CD1c-positive myeloid dendritic cell (primary cell): ENCODE results near the gene SLC38A10.
A peak's percentile ranks its signal among the peaks of the same experiment; 100 is the strongest.

Experiments used
- DNase-seq: peaks from one replicate; pipeline ENCODE4 v3.0.0-alpha.2; 2016; ENCODE audit errors: extremely low spot score

SLC38A10 gene

DNA sequence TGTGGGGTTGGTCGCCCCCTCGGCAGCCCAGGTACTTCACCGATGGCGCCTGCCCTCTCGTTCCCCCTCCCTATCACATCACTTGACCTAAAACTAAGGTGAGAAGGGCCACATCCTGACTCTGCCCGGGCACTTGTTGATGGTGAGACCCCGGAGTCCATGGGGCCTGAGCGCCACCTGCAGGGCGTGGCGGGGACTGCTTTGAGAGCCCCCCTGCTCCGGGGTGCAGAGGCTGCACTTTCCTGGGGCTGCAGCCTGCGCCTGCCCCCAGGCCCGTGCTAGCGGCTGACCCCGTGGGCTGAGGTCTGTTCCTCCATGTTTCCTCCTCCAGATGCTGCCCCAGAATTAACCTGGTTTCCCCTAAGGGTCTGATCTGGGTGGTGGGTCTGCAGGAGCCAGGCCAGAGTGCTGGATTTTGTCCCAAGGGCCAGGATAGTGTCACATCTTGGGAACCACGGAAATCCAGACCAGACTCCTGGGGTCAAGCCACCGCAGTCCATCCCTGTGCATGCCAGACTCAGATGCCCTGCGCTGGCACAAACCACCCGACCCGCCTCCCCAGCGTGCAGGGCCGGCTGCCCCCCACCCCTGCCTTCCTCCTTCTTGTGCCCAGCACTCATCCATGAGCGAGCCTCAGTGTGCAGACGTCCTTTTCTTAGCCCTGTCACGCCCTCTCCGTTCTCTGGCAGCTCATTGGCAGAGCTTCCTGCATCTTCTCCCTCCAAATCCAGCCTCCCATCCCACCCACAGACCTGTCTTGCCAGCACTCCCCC lies 53.3 kb downstream of the SLC38A10 start:
- peak; percentile 64 for DNase-seq

DNA sequence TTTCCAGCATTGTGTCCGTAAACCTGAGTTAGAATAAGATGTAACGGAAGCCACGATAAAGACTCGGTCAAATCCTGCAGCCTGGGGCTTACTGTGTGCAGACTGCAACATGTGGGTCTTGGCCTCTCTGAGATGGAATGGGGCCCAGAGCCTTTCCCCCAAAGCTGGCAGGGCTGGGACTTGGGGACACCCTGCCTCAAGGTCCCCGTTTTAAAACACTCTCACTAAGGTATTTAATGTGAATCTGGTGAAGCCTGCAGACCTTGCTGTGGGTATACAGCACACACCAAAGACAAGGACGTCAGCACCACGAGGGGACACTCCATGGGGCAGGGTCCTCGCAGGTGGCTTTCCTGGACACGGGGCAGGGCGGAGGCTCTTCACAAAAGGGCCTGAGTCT lies 53.9 kb downstream of the SLC38A10 start:
- no peak for DNase-seq

DNA sequence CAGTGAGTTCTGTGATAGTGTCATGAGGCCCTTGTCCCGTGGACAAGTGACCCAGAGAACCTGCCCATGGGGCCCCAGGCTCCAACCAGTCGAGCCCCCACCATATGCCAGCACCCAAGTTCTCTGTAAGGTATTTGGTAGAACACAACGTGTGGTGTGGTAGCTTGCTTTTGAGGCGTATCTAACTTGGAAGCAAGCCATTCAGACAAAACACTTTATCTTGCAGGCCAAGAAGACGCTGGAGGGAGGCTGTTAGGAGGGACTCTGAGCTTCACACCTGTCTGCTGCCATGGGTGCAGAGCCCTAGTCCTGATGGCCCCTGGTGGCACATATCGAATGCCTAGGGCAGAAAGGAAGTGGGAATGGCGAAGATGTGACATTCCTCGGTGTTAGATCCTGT lies 54.3 kb downstream of the SLC38A10 start:
- no peak for DNase-seq

DNA sequence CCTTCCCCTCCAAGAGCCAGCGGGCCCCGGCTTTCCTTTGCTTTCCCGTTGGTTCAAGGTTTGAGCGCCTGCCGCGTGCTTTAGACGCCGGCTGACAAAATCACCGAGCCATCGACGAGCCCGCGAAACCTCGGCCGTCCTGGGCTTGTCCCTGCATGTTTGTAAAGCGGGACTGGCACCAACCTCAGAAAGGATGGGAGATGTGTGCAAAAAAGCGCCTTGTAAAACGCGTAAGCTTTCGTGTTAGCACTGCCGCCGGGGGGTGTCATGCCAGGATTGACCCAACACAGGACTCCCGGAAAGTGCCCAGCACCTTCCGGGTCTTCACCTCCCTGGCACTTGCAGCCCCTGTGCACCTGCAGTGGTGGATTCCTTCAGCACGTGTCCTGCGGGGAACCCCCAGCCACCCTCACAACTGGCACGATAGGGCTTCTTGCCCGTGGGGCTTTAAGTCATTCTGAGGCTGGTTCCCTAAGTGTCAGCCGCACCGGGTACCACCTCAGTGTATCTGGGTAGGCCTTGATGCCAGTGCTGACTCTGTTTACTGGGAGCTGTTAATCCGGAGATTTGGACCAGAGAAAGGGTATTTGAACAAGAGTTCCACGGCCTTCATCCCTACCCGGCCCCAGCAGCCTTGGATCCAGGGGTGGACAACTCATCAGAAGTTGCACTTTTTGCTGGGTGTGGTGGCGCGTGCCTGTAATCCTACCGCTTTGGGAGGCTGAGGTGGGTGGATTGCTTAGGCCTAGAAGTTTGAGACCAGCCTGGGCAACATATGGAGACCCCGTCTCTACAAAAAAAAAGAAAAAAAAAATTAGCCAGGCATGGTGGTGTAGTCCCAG lies 55.2 kb downstream of the SLC38A10 start:
- no peak for DNase-seq

DNA sequence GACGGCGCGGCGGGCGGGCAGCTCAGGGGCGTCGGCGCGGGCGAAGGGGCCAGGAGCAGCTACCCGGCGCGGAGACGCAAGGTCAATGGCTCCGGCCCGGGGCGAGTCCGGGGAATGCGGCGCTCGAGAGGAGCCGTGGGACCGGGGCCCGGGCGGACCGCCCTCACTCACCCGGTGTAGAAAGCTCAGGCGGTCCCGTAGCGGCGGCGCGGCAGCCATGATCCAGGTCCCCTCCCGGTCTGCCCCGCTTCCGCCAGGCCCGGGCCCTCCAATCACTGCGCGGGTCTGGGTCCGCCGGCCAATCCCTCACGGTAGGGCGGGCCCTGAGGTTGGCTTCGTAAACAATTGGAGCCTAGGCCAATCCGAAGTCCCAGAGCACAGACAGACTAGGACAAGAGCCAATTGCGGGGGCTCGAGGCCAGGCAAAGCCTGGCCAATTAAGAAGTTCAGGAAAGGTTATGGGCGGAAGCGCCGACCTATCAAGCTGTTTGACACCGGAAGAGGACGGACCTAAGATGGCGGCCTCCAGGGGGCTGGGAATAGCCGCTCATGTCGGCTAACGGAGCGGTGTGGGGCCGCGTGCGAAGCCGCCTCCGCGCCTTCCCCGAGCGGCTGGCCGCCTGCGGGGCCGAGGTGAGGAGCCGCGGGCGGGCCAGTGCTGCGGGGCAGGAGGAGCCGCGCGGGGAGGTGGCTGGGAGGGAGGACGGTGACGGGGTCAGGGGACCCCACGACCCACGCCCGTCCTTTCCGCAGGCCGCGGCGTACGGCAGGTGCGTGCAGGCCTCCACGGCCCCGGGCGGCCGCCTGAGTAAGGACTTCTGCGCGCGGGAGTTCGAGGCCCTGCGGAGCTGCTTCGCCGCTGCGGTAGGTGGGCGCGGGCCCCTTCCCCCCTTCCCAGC lies 56.0 kb downstream of the SLC38A10 start, which contains the start of the genes NDUFAF8 and TEPSIN:
TSS of gene NDUFAF8 (plus strand) at position 504 of the 899 bp plus-strand sequence. CDS start at position 550, 46 bp downstream.
TSS of gene TEPSIN (minus strand) at position 241 of the 899 bp plus-strand sequence. CDS start at position 219, 22 bp downstream.
- DNase-seq: peak; percentile 99

DNA sequence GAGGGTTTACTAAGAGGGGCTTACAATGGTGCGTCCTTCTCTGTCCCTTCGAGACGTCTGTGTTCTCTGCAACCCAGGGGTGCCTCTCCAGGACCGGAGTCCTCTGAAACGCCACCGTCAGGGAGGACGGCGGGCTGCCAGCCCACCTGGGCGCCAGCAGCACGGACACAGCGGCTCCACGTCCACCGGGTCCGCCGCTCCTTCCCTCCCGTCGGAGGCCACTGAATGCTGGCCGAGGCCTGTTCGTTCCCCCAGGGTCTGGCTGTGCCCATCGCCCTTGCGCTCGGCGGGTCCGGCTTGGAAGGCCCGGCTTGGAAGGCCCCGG lies 56.7 kb downstream of the SLC38A10 start:
- DNase-seq: no peak

DNA sequence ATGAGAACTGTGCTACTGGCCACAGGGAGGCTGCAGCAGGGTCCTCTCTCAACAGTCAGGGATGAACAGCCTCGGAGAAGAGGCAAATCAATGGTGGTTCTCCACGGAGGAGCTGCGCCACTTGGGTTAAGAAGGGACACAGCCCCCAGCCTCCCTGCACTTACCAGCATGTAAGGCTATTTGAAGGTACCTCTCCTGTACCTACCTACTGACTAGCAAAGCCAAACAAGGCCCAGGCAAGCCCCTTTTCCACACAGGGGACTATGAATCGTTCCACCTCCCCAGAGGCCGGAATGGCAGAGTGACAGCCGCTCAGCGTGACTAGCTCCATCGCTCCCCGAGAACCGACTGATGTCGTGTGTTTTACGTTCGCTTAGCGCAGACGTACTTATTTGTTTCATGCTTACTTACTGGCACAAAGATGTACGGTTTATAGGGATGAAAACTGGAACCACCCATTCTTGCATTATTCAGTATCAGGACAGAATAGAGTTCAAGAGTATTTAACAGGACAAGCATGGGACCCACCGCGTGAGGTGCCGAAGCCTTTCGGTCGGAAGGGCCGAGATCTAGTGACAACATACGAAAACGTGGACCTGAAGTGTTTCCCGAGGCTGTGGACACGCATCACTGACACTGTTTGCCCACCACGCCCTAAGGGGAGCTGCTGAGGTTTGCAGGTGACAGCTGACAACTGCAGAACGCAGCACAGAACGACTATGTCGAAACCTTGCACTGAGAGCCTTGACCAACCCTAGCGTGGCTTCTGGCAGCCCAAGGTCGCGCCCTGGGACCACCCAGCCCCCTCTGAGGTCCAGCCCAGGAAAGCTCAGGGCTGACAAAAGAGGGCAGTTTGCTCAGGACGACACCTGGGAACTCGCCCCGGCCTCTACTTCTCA lies 57.3 kb downstream of the SLC38A10 start:
- no peak for DNase-seq

DNA sequence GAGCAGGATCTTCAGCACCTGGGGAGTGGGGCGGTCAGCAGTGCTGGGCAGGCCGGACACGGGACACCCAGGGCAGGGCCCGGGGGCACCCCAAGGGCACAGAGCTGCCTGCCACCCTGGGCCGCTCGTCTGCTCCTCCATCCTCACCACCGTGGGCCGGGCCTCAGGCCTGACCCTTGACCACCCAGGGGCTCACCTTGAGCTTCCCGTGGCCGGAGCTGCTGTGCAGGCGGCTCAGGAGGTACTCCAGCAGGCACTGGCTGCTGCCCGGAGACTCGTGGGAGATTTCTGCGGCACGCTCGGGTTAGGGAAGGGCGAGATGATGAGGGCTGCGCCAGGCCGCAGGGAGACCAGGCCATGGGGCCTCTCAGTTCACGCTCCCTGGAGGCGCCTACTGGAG lies 58.3 kb downstream of the SLC38A10 start:
- no peak for DNase-seq

DNA sequence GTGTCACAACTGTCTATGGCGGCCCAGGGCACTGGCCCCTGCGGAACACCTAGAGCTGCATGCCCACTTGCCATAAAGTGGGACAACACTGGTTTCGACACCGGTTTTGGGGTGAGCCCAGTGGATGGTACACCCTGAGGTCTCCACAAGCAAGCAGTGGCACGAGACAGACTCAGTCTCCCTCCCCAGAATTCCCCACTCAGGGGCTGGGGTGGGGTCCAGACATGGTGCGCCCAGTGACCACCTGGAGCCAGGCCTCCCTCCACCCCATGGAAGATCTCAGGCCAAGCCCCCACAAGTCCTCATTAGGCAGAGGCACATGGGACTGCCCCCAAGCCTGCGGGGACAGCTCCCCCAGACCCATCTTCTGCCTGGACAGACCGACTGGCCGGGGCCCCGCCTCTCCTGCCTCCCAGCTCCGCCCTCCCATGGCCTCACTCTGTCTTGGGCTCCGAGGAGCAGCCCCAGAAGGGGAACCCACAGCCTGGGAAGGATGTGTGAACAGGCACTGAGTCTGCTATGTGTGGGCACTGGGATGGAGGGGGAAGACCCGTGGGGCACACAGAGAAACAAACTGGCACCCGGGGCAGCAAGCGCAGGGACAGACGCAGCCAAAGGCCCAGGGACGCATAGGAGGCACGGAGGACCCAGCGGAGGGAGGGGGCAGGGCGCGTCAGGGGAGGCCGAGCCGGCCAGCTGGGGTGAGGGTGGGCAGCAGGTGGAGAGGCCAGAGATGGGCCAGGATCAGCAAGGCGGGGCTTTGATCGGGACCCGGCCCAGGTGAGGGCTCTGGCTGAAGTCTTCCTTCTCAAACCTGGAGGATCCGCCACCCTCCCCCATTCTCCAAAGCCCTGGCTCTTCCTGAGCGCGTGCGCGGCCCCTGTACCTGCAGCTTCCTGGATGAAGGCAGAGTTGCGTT lies 59.0 kb downstream of the SLC38A10 start:
- DNase-seq: no peak

DNA sequence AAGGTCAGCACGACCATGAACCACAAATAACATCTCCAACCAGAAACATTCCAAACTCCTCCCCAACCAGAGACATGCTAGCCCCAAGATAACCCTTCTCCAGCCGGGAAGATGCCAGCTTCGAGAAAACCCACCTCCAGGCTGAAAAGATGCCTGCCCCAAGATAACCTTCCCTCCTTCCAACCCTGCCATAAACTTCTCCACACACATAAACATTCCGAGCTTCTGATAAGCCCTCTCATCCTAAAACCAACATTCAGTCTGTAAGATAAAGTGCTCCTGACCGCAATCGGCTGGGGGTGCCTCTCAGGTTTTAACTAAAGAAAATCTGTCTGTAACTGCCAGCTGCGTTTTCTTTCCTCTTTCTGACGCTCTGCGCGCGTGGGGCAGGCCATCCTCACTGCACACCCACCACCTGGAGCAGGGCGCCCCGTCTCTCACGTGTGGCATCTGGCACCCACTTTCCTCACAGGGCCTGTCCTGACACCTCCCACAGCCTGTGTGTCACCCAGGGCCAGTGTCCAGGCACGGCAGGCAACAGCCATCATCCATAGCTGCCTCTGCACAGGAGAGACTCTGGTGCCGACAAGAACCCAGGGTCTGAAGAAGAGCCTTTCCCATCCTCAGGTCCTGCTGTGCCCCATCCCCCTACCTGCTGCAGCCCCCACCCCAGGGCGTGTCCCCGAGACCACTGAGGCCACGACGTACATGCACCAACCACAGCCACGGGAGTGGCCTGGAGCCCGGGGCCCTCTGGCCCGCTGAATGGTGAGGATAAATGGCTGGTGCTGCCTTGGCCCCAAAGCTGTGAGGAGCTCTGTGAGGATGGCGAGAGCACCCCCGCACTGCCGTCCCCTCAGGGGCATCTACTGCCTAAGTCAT lies 59.9 kb downstream of the SLC38A10 start:
- DNase-seq: no peak

DNA sequence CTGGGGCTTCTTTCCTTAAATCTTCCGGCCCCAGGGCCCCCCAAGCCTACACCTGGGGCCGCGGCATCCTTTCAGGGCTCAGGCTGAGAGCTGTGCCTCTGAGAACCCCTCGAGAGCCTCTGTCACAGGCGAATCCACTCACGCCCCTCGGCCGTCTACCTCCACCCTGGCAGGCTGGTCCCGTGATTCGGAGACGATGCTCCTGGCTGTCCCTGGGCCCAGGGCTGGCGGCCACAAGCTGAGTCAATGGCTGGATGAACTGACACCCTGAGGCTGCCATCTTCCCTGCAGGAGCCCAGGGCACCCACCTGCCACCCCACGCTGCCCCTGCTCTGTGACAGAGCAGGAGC lies 60.6 kb downstream of the SLC38A10 start:
- no peak for DNase-seq

DNA sequence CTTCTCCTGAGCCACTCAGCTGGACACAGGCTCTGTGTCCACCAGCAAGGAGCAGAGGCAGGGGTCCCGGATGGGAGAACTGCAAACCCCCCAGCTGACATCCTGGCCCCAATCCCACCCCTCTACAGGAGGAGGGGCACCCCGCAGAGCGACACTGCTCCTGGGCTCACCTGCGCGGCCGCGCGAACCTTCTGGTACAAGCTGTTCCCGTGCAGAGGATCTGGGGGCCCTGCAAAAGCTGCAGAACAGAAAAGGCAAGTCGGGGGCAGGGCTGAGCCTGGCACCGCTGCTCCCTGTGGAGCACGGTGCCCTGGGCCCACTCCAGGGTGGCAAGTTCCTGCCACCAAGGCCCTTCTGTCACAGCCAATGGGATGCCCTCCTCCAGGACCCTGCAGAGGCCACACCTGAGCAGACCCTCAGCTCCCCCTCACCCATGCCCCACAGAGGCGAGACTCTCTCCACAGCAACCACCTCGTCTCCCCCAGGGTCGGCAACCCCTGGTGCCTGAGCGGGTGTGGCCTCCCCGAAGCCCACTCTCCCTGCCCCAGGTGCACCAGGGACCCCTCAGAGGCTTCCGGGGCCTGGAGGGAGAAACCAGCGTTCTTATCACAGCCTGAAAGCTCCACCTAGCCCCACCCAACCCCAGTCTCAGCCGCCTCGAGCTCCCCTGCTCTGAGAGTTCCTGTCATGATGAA lies 61.1 kb downstream of the SLC38A10 start:
- no peak for DNase-seq

DNA sequence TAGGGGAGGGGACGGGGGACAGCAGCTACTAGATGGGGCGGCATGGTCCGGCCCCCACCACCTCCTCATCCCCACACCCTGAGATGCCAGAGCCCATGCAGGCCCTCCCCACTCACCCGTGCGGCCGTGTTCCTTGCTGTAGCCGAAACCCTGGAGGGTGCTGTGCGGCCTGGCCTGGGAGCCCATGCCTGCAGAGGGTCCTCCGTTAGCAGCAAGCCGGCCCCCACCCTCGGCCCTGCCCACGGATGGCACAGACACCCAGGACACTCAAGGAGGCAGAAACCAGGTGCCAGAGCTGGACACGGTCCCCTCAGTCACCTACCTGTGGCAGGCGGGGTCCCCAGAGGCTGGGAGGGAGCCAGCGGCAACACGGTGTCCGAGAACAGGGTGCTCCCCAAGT lies 61.8 kb downstream of the SLC38A10 start:
- no peak for DNase-seq

DNA sequence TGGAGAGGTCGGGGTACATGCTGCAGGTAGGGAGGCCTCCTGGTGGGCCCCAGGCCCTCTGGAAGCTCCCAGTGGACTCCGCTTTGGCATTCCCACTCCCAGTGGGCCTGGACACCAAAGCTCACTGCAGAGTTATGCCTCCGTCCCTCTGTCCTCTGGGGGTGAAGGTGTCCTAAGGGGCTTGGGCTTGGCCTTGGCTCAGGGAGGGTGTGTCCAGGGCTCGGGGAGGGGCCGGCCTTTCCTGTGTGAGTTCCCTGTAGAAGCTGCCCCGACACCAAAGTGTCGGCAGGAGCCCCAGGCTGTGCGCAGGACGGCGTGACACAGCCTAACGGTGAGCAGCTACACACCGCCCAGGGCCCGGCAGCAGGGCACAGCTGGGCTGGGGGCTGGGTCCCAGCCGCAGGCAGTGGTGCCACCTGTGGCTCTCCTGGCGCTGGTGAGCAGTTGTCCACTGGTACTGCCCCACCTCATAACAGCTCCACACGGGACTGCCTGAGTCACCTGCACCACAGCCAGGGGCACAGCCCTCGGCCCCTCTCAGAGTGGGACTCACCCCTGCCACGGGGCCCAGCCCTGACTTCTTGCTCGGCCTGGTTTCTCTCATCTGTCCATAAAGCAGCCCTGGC lies 62.4 kb downstream of the SLC38A10 start:
- no peak for DNase-seq

DNA sequence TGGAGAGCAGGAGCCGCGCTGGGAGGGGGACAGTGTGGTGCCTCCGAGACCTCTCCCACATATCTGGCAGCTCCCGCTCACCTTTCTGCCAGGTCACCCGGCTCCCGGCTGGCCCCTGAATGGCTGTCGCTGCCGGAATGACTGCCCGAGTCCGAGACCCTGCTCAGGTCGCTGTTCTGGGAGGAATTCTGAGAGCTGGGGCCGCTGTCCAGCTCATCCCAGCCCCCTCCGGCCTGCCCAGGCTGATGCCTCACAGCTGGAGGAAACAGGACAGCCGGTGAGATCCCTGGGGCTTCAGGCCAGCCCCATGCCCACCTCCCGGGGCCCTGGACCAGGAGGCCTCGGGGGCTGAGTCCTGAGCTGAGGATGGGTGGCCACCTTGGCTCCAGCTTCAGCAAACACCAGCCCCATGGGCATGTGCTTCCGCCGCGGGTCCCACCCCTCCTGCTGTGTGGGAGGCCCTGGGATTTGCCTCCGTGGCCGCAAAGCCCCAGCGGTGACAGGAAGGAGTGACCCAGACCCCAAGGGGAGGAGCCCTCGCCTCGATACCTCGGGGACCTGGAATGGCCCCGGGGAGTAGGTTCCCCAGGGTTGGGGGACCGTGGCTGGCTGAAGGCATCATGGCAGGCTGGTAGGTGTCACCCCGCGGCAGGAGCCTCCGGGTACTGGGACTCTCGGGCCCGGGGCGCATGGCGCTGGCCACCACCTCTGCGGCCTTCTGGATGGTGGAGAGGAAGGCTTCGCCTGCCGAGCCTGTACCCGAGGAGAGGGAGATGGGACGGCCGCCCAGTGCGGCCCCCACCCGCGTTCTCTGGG lies 63.1 kb downstream of the SLC38A10 start:
- DNase-seq: no peak

DNA sequence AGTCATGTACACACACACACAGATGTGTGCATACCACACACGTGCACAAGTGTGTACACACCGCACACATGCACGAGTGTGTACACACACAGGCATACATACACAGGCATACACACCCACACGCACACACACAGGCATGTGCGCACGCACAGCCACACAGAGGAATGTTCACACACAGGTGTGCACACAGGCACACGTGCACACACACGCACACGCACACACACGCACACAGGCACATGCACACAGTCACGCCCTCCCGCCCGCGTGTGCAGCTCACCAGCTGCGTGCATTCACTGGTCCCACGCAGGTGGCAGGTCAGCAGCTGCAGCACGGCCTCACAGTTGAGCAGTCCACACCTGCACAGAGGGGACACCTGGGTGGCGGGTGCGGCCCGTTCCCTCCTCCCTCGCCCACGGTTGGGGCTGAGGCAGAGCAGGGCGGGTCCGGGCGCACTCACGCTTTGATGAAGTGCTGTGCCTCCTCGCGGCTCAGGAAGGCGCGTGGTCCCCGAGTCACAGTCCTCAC lies 63.9 kb downstream of the SLC38A10 start:
- no peak for DNase-seq
